GM12872 (cell line): ENCODE results near the gene HOXA5.

Experiments used
- CTCF ChIP-seq: IDR thresholded peaks from 3 replicates; pipeline ENCODE4 v1.5.1; 2011; ENCODE audit warnings: low read depth, mild to moderate bottlenecking, low read length, moderate library complexity; ENCODE audit not compliant: insufficient read depth

Gene HOXA5

GRCh38 chr7:27106901-27107240 is 36.6 kb downstream of the HOXA5 start:
- TF ChIP-seq CTCF = no peak

- no peak for TF ChIP-seq CTCF
Measured at GRCh38 chr7:27106181-27106900, 37.1 kb downstream of the HOXA5 start.

GRCh38 chr7:27105301-27106031 is 38.0 kb downstream of the HOXA5 start:
- no peak for TF ChIP-seq CTCF

GRCh38 chr7:27104341-27105058 is 39.0 kb downstream of the HOXA5 start:
- no peak for TF ChIP-seq CTCF

- TF ChIP-seq CTCF = no peak
Measured at GRCh38 chr7:27103489-27104226, 39.8 kb downstream of the HOXA5 start.

- no peak for TF ChIP-seq CTCF
Measured at GRCh38 chr7:27102581-27103442, 40.7 kb downstream of the HOXA5 start, which contains the start of gene HOXA2. HOXA2 (minus strand) TSS chr7:27102683; CDS start chr7:27102500, 183 bp downstream.
